GM21717 (cell line): Measurements from ENCODE around the gene C8B.

ENCODE experiments used
- ATAC-seq: cut with Tn5 transposase; IDR thresholded peaks from one replicate; pipeline ENCODE4 v1.9.1; 2021; ENCODE audit warnings: mild to moderate bottlenecking, moderate library complexity; ENCODE audit not compliant: unreplicated experiment

C8B gene

GRCh38 chr1:56965916-56966697 lies at the start of gene C8B:
TSS of gene C8B (minus strand) at chr1:56966015. CDS start at chr1:56965948, 67 bp downstream.
- no peak for ATAC-seq

GRCh38 chr1:57015071-57015470 lies 49.3 kb upstream of the C8B start:
- ATAC-seq: no peak

GRCh38 chr1:57013522-57013921 lies 47.7 kb upstream of the C8B start:
- no peak for ATAC-seq

GRCh38 chr1:57012315-57012714 lies 46.5 kb upstream of the C8B start:
- no peak for ATAC-seq

- ATAC-seq: no peak
These were observed 44.7 kb upstream of the C8B start for GRCh38 chr1:57010511-57010910.

GRCh38 chr1:57007948-57008347 lies 42.1 kb upstream of the C8B start:
- ATAC-seq: no peak

- no peak for ATAC-seq
These were observed 41.7 kb upstream of the C8B start for GRCh38 chr1:57007472-57007871.

GRCh38 chr1:57003398-57004139 lies 37.8 kb upstream of the C8B start:
- no peak for ATAC-seq

GRCh38 chr1:56995414-56996100 lies 29.7 kb upstream of the C8B start:
- no peak for ATAC-seq

- no peak for ATAC-seq
These were observed 27.7 kb upstream of the C8B start for GRCh38 chr1:56993475-56993874.

- ATAC-seq: no peak
These were observed 26.7 kb upstream of the C8B start for GRCh38 chr1:56992318-56993125.

GRCh38 chr1:56991576-56991975 lies 25.8 kb upstream of the C8B start:
- no peak for ATAC-seq

GRCh38 chr1:56986397-56986796 lies 20.6 kb upstream of the C8B start:
- ATAC-seq: no peak

- ATAC-seq: no peak
These were observed 20.0 kb upstream of the C8B start for GRCh38 chr1:56985857-56986256.

- no peak for ATAC-seq
These were observed 17.7 kb upstream of the C8B start for GRCh38 chr1:56983484-56983883.

GRCh38 chr1:56979986-56980755 lies 14.4 kb upstream of the C8B start:
- ATAC-seq: no peak

- no peak for ATAC-seq
These were observed 13.0 kb upstream of the C8B start for GRCh38 chr1:56978819-56979218.

- ATAC-seq: no peak
These were observed 12.1 kb upstream of the C8B start for GRCh38 chr1:56977910-56978309.

GRCh38 chr1:56975446-56975845 lies 9.6 kb upstream of the C8B start:
- no peak for ATAC-seq
